ENCODE results near the gene CMTM6.
A peak's percentile ranks its signal among the peaks of the same experiment; 100 is the strongest.
"Not testable (repeated sequence)": the region's sequence is repeated elsewhere in the genome, so short reads cannot be mapped to it uniquely, and the experiment has no call there.

CMTM6 gene

GRCh38 chr3:32440611-32441350, 61.9 kb downstream of the CMTM6 start:
- H3F3A ChIP-seq (ENCODE audit: insufficient read depth, low read length) = peaks cover 5% of the 10 kb centered on the region; the same call in 1 of the 2 replicates
- H3K9me3 ChIP-seq (ENCODE audit: low read length) = no peaks in the 10 kb centered on the region
- no peaks in the 10 kb centered on the region for H3K79me2 ChIP-seq (ENCODE audit: insufficient read depth, low read length)
- H3K4me1 ChIP-seq (ENCODE audit: insufficient read depth, low read length, severe bottlenecking) = peaks cover 58% of the 10 kb centered on the region
- peak overlapping the region; percentile 66 for H3K27ac ChIP-seq (ENCODE audit: low read depth, low read length, poor library complexity, severe bottlenecking)
- H4K20me1 ChIP-seq (ENCODE audit: insufficient read depth, low read length) = no peaks in the 10 kb centered on the region
- H3K4me2 ChIP-seq (ENCODE audit: low read length) = peak overlapping the region; percentile 2; the same call in 1 of the 2 replicates
- no peaks in the 10 kb centered on the region for H3K27me3 ChIP-seq (ENCODE audit: insufficient read depth, low read length)
- no peaks in the 10 kb centered on the region for H3K9me2 ChIP-seq (ENCODE audit: low read depth, low read length)
- no peak for TF ChIP-seq CTCF (IDR thresholded peaks at IDR 0.05; ENCODE audit: low read length)
- no peak for TF ChIP-seq EZH2 (IDR thresholded peaks at IDR 0.05; ENCODE audit: borderline replicate concordance, low read length)
- no peak overlapping the region for H3K4me3 ChIP-seq (ENCODE audit: low read depth, low read length, poor library complexity, severe bottlenecking)
- H3K36me3 ChIP-seq (ENCODE audit: insufficient read depth, low read length) = peaks cover 24% of the 10 kb centered on the region
- peak overlapping the region; percentile 4; the same call in 1 of the 2 replicates for H3K9ac ChIP-seq (ENCODE audit: low read length)
- H2AFZ ChIP-seq (ENCODE audit: low read length) = no peak overlapping the region

- not testable (repeated sequence) for H3K9me3 ChIP-seq (ENCODE audit: low read length); H3K4me3 ChIP-seq (ENCODE audit: low read depth, low read length, poor library complexity, severe bottlenecking); H4K20me1 ChIP-seq (ENCODE audit: insufficient read depth, low read length); H3K27me3 ChIP-seq (ENCODE audit: insufficient read depth, low read length); H2AFZ ChIP-seq (ENCODE audit: low read length); H3F3A ChIP-seq (ENCODE audit: insufficient read depth, low read length); H3K9me2 ChIP-seq (ENCODE audit: low read depth, low read length); H3K9ac ChIP-seq (ENCODE audit: low read length); H3K79me2 ChIP-seq (ENCODE audit: insufficient read depth, low read length)
- peak overlapping the region; percentile 66 for H3K27ac ChIP-seq (ENCODE audit: low read depth, low read length, poor library complexity, severe bottlenecking)
- H3K36me3 ChIP-seq (ENCODE audit: insufficient read depth, low read length) = peaks cover 18% of the 10 kb centered on the region
- peak overlapping the region; percentile 37; the same call in 1 of the 2 replicates for H3K4me2 ChIP-seq (ENCODE audit: low read length)
- H3K4me1 ChIP-seq (ENCODE audit: insufficient read depth, low read length, severe bottlenecking) = peaks cover 63% of the 10 kb centered on the region
Measured at GRCh38 chr3:32439421-32439820, 63.2 kb downstream of the CMTM6 start.

DNA sequence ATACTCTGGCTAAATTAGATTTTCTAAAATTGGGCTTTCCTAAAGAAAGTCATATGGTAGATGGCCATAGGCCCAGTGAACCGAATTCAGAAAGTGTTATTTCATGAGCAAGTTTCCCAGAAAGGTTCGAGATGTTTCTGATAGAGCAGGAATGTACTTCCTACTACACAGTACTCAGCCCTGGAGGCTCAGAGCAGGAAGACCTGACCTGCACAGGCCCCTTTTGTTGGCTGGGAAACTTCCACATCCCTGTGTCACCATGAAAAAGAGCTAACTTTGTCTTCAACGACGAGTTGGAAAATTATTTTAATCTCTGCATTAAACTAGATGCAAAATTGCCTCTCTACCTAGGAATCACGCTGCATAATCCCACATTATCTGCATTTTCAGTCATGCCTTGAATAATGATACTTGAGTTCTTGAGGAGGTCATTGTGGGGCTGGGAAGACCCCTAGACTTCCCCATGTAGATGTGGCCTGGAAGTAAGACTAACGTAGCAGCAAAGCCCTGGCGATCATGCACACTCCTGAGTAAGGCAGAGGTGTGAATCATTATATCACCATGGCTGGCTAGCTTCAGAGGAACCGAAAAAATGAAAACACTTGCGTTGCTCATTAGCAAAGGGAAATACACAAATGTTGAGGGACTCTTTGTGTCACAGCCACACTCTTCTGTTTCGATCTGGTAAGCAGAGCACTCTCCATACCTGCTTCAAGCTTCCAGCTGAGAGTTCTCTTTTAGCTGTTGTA, 63.9 kb downstream of the CMTM6 start:
- Histone ChIP-seq H3K4me3 (ENCODE audit: low read depth, low read length, poor library complexity, severe bottlenecking) (no peak overlapping the region), H3K27me3 (ENCODE audit: insufficient read depth, low read length) (no peaks in the 10 kb centered on the region), H3K9me3 (ENCODE audit: low read length) (no peaks in the 10 kb centered on the region), H3F3A (ENCODE audit: insufficient read depth, low read length) (peaks cover 6% of the 10 kb centered on the region; the same call in 1 of the 2 replicates), H3K79me2 (ENCODE audit: insufficient read depth, low read length) (no peaks in the 10 kb centered on the region), H3K27ac (ENCODE audit: low read depth, low read length, poor library complexity, severe bottlenecking) (peak overlapping the region; percentile 66), H4K20me1 (ENCODE audit: insufficient read depth, low read length) (no peaks in the 10 kb centered on the region), H3K9me2 (ENCODE audit: low read depth, low read length) (no peaks in the 10 kb centered on the region), H3K36me3 (ENCODE audit: insufficient read depth, low read length) (peaks cover 12% of the 10 kb centered on the region; the same call in 1 of the 2 replicates), H2AFZ (ENCODE audit: low read length) (no peak overlapping the region), H3K4me2 (ENCODE audit: low read length) (peak overlapping the region; percentile 37; the same call in 1 of the 2 replicates), H3K4me1 (ENCODE audit: insufficient read depth, low read length, severe bottlenecking) (peaks cover 64% of the 10 kb centered on the region), H3K9ac (ENCODE audit: low read length) (no peak overlapping the region)
- no peak for TF ChIP-seq EZH2 (IDR thresholded peaks at IDR 0.05; ENCODE audit: borderline replicate concordance, low read length)
- TF ChIP-seq CTCF (IDR thresholded peaks at IDR 0.05; ENCODE audit: low read length) = no peak
